Stimulated activated CD4-positive, alpha-beta T cell treated with anti-CD3 and anti-CD28 coated beads, Interleukin-15, amount 100 ng/mL, for 24 hours (primary cell): ENCODE measurements around the gene CYFIP1.

Experiments
- DNase-seq: peaks from one replicate; pipeline ENCODE4 v3.0.0-alpha.2; 2020

CYFIP1 gene

GRCh38 chr15:22967084-22967770 lies 12.9 kb downstream of the CYFIP1 start:
- DNase-seq: no peak

- DNase-seq: no peak
These were observed 13.7 kb downstream of the CYFIP1 start for GRCh38 chr15:22966321-22967083.

GRCh38 chr15:22963641-22964040 lies 16.5 kb downstream of the CYFIP1 start:
- no peak for DNase-seq

- no peak for DNase-seq
These were observed 17.6 kb downstream of the CYFIP1 start for GRCh38 chr15:22962611-22963010.

GRCh38 chr15:22961762-22962161 lies 18.4 kb downstream of the CYFIP1 start:
- DNase-seq: no peak

- DNase-seq: no peak
These were observed 19.6 kb downstream of the CYFIP1 start for GRCh38 chr15:22960556-22960955.

GRCh38 chr15:22960126-22960525 lies 20.0 kb downstream of the CYFIP1 start:
- DNase-seq: no peak

- DNase-seq: no peak
These were observed 20.7 kb downstream of the CYFIP1 start for GRCh38 chr15:22959321-22960101.

GRCh38 chr15:22958487-22959280 lies 21.5 kb downstream of the CYFIP1 start:
- DNase-seq: no peak

GRCh38 chr15:22956978-22957260 lies 23.2 kb downstream of the CYFIP1 start:
- no peak for DNase-seq

- no peak for DNase-seq
These were observed 23.8 kb downstream of the CYFIP1 start for GRCh38 chr15:22956257-22956977.

GRCh38 chr15:22955544-22956119 lies 24.5 kb downstream of the CYFIP1 start:
- DNase-seq: no peak

GRCh38 chr15:22954798-22955543 lies 25.2 kb downstream of the CYFIP1 start:
- DNase-seq: no peak

- no peak for DNase-seq
These were observed 25.8 kb downstream of the CYFIP1 start for GRCh38 chr15:22954326-22954725.

- DNase-seq: no peak
These were observed 27.2 kb downstream of the CYFIP1 start for GRCh38 chr15:22952796-22953579.

- no peak for DNase-seq
These were observed 28.5 kb downstream of the CYFIP1 start for GRCh38 chr15:22951381-22952280.

GRCh38 chr15:22951031-22951380 lies 29.2 kb downstream of the CYFIP1 start:
- DNase-seq: no peak

GRCh38 chr15:22950256-22950990 lies 29.7 kb downstream of the CYFIP1 start:
- DNase-seq: no peak

- DNase-seq: no peak
These were observed 31.1 kb downstream of the CYFIP1 start for GRCh38 chr15:22949074-22949547.
